ENCODE measurements around the gene NID1.
"Not testable (repeated sequence)": the region's sequence is repeated elsewhere in the genome, so short reads cannot be mapped to it uniquely, and the experiment has no call there.

Gene NID1

GRCh38 chr1:235996048-235996785, 68.7 kb downstream of the NID1 start:
- DNase-seq = peak in 1 of 5 experiments; percentile 51

GRCh38 chr1:235995511-235995910, 69.4 kb downstream of the NID1 start:
- no peak for DNase-seq

GRCh38 chr1:235993652-235994051, 71.2 kb downstream of the NID1 start:
- no peak for DNase-seq

- DNase-seq = no peak
Measured at GRCh38 chr1:235992868-235993267, 72.0 kb downstream of the NID1 start.

GRCh38 chr1:235992346-235992745, 72.5 kb downstream of the NID1 start:
- DNase-seq = no peak

- DNase-seq = no peak
Measured at GRCh38 chr1:235990330-235990795, 74.5 kb downstream of the NID1 start.

GRCh38 chr1:235989105-235989504, 75.8 kb downstream of the NID1 start:
- DNase-seq = no peak

GRCh38 chr1:235986869-235987268, 78.0 kb downstream of the NID1 start:
- no peak for DNase-seq

GRCh38 chr1:235984041-235984825, 80.7 kb downstream of the NID1 start:
- DNase-seq = no peak

GRCh38 chr1:235980976-235981375, 83.9 kb downstream of the NID1 start:
- DNase-seq = no peak

- DNase-seq = no peak
Measured at GRCh38 chr1:235979716-235980333, 85.1 kb downstream of the NID1 start.

- no peak for DNase-seq
Measured at GRCh38 chr1:235979176-235979575, 85.7 kb downstream of the NID1 start.

GRCh38 chr1:235976490-235976889, 88.4 kb downstream of the NID1 start:
- no peak for DNase-seq

GRCh38 chr1:235974616-235975015, 90.3 kb downstream of the NID1 start:
- no peak for DNase-seq

- not testable (repeated sequence) for DNase-seq
Measured at GRCh38 chr1:235972691-235973090, 92.2 kb downstream of the NID1 start.

GRCh38 chr1:235972311-235972689, 92.6 kb downstream of the NID1 start:
- no peak for DNase-seq

- DNase-seq = peak; percentile 42 to 88 (median 70)
Measured at GRCh38 chr1:235971571-235972310, 93.1 kb downstream of the NID1 start.

- no peak for DNase-seq
Measured at GRCh38 chr1:235971020-235971419, 93.9 kb downstream of the NID1 start.

GRCh38 chr1:235968831-235969230, 96.1 kb downstream of the NID1 start:
- DNase-seq = no peak

GRCh38 chr1:235966134-235966533, 98.8 kb downstream of the NID1 start:
- DNase-seq = peak in 1 of 5 experiments; percentile 47

- no peak for DNase-seq
Measured at GRCh38 chr1:235960809-235961208, 104.1 kb downstream of the NID1 start.

GRCh38 chr1:235958021-235958420, 106.9 kb downstream of the NID1 start:
- no peak for DNase-seq

GRCh38 chr1:235955777-235956176, 109.1 kb downstream of the NID1 start:
- DNase-seq = no peak
